Adrenal gland (tissue), 5 donors: ENCODE results near the gene SLC35C1.

Source experiments
- POLR2A ChIP-seq, 2 donors: fragments of 450-650 bp; IDR thresholded peaks; one replicate each; pipeline ENCODE4 v1.6.1; 2017; ENCODE audit warnings: antibody characterized with exemption in 2 of 2, mild to moderate bottlenecking in 2 of 2, moderate library complexity in 1 of 2
- TF ChIP-seq, protein P1 (sequence below), 6 experiments: fragments of 450-650 bp in 4 of 6; fragments of 200-600 bp in 2 of 6; sonication (generic) in 1 of 6; IDR thresholded peaks; 1 replicate in 5 of 6; 2 replicates in 1 of 6; pipeline versions ENCODE4 v1.5.1 to v1.8.0; 2016 to 2021; ENCODE audit warnings: antibody characterized with exemption in 6 of 6, mild to moderate bottlenecking in 2 of 6, moderate library complexity in 1 of 6
- donor health status: DM: no; HTN: no; CAD: no.

DNA sequence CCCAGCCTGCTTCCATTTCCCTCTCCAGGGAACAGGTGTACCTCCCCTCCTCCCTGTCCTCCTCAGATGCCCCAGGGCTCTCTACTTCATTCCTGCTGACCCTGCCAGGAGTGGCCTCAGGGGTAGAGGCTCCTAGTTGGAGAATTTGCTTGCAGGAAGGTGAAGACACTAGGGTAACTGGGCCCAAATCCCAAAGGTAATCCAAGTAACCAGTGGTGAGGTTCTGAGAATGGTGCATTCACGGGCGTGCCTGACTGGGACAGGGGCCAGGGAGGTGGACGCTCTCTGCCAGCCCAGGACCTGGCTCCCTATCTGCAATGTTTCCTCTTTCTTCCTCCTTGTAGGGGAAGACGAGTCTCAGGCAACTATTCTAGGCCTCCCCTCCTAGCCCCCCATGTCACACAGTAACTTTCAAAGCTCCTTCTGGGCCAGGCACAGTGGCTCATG is 2.9 kb downstream of the SLC35C1 start:
- no peak for TF ChIP-seq POLR2A (IDR thresholded peaks at IDR 0.05)
- TF ChIP-seq, protein P1, sequence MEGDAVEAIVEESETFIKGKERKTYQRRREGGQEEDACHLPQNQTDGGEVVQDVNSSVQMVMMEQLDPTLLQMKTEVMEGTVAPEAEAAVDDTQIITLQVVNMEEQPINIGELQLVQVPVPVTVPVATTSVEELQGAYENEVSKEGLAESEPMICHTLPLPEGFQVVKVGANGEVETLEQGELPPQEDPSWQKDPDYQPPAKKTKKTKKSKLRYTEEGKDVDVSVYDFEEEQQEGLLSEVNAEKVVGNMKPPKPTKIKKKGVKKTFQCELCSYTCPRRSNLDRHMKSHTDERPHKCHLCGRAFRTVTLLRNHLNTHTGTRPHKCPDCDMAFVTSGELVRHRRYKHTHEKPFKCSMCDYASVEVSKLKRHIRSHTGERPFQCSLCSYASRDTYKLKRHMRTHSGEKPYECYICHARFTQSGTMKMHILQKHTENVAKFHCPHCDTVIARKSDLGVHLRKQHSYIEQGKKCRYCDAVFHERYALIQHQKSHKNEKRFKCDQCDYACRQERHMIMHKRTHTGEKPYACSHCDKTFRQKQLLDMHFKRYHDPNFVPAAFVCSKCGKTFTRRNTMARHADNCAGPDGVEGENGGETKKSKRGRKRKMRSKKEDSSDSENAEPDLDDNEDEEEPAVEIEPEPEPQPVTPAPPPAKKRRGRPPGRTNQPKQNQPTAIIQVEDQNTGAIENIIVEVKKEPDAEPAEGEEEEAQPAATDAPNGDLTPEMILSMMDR (IDR thresholded peaks at IDR 0.05), result no peak
